ENCODE results near the gene NENF. TPM values are rescaled to one million over a fixed set of nuclear protein-coding genes. Genes with fewer than 3 reads are reported as not detected.

NENF gene
- total RNA-seq, 1 donor from 2014 or later = 45.6 TPM

DNA sequence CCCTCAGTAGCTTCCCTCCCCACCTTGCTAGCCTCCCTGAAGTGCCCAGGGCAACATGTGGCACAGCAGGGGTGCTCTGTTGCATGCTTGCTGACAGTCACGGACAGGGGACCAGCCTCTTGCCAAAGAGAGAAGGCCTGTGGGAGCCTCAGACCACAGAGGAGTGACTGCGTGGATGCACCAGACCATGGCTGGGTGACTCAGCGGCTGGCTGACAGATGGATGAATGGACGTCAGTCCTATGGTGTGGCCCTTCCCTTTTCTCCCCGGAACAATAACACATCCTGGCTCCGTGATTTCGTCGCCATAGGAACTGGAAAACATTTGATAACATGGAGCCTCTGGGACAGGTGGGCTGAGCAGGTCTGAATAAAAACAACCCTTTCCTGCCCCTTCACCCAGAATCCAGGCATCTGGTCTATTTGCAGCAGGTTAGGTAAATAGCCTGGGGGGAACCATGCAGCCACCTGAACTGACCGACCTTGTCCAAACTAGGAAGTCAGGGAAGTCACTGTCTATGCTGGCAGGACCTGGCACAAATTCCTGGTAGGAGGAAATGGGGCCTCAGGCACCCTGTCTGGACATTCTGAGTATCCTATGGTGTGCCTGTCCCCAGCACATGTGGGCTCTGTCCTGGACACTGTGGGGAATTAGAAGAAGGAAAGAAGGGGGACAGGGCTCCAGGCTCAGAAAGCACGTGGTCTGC, 53.3 kb downstream of the NENF start:
- intact Hi-C loops (cut with DNase I) = no loop called here
- Histone ChIP-seq H3K27me3 (no peaks in the 10 kb centered on the region), H3K4me3 (no peak overlapping the region), H3K36me3 (no peaks in the 10 kb centered on the region), H3K4me1 (peaks cover 5% of the 10 kb centered on the region), H3K9me3 (no peaks in the 10 kb centered on the region), H3K27ac (peak overlapping the region; percentile 42)
- TF ChIP-seq, protein P1, sequence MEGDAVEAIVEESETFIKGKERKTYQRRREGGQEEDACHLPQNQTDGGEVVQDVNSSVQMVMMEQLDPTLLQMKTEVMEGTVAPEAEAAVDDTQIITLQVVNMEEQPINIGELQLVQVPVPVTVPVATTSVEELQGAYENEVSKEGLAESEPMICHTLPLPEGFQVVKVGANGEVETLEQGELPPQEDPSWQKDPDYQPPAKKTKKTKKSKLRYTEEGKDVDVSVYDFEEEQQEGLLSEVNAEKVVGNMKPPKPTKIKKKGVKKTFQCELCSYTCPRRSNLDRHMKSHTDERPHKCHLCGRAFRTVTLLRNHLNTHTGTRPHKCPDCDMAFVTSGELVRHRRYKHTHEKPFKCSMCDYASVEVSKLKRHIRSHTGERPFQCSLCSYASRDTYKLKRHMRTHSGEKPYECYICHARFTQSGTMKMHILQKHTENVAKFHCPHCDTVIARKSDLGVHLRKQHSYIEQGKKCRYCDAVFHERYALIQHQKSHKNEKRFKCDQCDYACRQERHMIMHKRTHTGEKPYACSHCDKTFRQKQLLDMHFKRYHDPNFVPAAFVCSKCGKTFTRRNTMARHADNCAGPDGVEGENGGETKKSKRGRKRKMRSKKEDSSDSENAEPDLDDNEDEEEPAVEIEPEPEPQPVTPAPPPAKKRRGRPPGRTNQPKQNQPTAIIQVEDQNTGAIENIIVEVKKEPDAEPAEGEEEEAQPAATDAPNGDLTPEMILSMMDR (IDR thresholded peaks at IDR 0.05) = no peak
- DNase-seq (peak; percentile 88), ATAC-seq (peak; percentile 83)

DNA sequence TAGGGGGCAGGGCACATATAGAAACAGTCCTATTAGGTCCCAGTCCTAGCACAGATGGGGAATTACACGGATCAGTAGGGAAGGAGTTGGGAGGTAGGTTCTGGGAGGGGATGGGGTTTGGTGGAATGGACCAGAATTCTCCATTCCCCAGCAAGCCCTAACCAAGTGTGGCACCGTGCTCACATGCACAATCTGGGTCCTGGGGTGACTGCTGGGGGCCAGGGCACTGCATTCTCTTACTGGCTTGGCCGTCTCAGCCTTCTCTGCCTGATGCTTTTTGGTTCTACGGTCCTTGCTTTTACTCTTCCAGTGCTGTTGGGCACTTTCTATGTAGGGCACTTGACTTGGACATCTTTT, 53.9 kb downstream of the NENF start:
- H3K4me1 ChIP-seq = peaks cover 5% of the 10 kb centered on the region
- DNase-seq = no peak
- H3K9me3 ChIP-seq = no peaks in the 10 kb centered on the region
- intact Hi-C loops (cut with DNase I) = no loop called here
- H3K27ac ChIP-seq = peak overlapping the region; percentile 42
- H3K36me3 ChIP-seq = no peaks in the 10 kb centered on the region
- TF ChIP-seq, protein P1 (IDR thresholded peaks at IDR 0.05) = no peak
- no peak for ATAC-seq
- H3K27me3 ChIP-seq = no peaks in the 10 kb centered on the region
- no peak overlapping the region for H3K4me3 ChIP-seq

DNA sequence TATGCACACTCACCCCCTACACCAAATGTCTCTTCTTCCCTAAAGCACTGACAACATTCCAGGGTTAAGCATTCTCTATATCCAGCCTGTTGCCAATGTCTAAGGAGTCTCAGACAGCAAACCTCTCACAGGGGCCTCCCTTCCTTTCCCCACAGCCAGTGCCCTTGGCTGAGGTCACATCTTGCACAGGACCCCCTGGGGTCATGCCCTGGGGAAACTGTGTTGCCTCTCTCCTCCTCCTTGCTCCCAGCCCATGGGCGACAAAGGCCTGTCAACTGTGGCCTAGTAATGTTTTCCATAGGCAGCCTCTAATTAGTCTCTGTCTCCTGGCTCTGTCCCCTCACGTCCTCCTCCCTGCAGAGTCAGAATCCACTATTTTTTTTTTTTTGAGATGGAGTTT, 54.6 kb downstream of the NENF start:
- TF ChIP-seq, protein P1 (IDR thresholded peaks at IDR 0.05) = no peak
- Histone ChIP-seq H3K9me3 (no peaks in the 10 kb centered on the region), H3K27ac (no peak overlapping the region), H3K36me3 (no peaks in the 10 kb centered on the region), H3K27me3 (no peaks in the 10 kb centered on the region), H3K4me1 (peaks cover 5% of the 10 kb centered on the region), H3K4me3 (no peak overlapping the region)
- no peak for DNase-seq
- ATAC-seq = no peak
- intact Hi-C loops (cut with DNase I) = no loop called here

DNA sequence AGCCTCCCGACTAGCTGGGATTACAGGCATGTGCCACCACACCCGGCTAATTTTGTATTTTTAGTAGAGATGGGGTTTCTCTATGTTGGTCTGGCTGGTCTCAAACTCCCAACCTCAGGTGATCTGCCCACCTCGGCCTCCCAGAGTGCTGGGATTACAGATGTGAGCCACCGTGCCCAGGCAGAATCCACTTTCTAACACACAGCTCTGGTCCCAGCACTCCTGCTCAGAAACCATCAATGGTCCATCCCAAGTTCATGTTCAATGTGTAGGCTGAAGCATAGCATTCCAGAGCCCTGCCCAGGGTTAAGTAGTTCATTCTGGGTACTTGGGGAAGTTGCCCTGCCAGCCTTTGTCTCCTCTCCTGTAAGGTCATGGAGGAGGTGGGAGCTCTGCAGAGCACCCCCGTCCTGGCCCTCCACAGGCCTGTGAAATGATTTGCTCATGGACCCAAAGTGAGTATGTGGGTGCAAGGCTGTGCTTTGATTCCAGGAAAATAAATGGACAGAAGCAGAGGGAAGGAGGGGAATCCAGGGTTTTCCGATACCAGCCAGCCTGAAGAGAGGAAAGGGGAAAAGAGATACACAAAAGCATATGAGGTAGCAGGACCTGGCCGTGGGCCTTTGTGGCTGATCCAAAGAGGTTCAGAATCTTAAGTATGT, 55.2 kb downstream of the NENF start:
- no peak for DNase-seq
- Histone ChIP-seq H3K27ac (peak overlapping the region; percentile 24), H3K4me1 (peaks cover 5% of the 10 kb centered on the region), H3K36me3 (no peaks in the 10 kb centered on the region), H3K9me3 (no peaks in the 10 kb centered on the region), H3K27me3 (no peaks in the 10 kb centered on the region), H3K4me3 (no peak overlapping the region)
- intact Hi-C loops (cut with DNase I) = no loop called here
- TF ChIP-seq, protein P1 (IDR thresholded peaks at IDR 0.05) = no peak
- ATAC-seq = no peak

DNA sequence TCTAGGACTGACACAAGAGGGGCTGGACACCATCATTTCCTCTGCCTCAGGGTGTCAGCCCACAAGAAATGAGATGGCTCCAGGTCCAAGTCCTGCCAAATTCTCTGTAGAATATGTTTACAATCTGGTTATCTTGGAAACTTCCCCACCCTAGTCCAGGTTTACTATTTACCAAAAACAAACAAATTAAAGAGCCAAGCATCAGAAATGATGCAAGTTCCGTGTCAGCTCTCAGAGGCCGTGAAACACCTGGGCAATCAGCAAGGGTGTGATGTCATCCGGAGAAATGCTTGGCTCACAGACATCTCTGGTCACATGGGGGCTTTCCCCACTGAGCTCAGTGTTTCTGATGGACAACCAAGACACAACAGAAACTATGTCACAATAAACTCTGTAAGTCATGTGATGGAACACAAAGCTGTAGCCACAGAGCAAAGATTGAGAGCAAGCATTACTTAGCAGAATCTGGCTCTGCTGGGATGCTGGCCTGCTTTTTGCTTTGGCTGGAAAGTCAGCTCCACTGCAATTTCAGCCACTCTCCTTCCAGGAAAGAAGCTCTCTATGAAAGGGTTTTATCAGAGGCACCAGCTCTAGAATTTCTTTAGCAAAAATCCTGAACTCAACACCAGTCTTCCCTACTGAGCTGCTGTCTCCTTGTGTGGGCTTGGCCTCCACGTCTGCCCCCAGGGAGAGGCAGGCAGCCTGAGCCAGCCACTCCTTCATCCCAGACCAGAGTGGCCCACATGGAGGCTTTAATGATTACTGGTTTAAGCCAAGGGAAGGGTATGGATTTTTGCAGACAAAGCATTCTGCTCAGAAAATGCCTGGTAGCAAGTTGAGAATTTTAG, 55.9 kb downstream of the NENF start:
- TF ChIP-seq, protein P1 (IDR thresholded peaks at IDR 0.05) = no peak
- no peaks in the 10 kb centered on the region for H3K36me3 ChIP-seq
- H3K4me3 ChIP-seq = no peak overlapping the region
- peak overlapping the region; percentile 40 for H3K27ac ChIP-seq
- no peaks in the 10 kb centered on the region for H3K27me3 ChIP-seq
- H3K4me1 ChIP-seq = peaks cover 5% of the 10 kb centered on the region
- DNase-seq (no peak), ATAC-seq (peak; percentile 63)
- H3K9me3 ChIP-seq = no peaks in the 10 kb centered on the region
- intact Hi-C loops (cut with DNase I) = no loop called here
